RWPE2 (cell line): ENCODE results near the gene DIP2C.
A peak's percentile ranks its signal among the peaks of the same experiment; 100 is the strongest.

Experiments used
- ATAC-seq: fragments of 200-7000 bp; cut with Tn5 transposase; 3 replicates; pipeline ENCODE4 v1.9.1; 2021; ENCODE audit warnings: low read depth
- DNase-seq: peaks from one replicate; pipeline ENCODE4 v3.0.0-alpha.2; 2020; ENCODE audit warnings: low spot score
- H3K27ac ChIP-seq: fragments of 450-650 bp; 2 replicates; pipeline ENCODE4 v1.5.1; 2017; ENCODE audit warnings: mild to moderate bottlenecking; ENCODE audit not compliant: poor library complexity, severe bottlenecking
- H3K27me3 ChIP-seq: fragments of 250-450 bp; sonication (Bioruptor Pico); 2 replicates; pipeline ENCODE4 v1.5.1; 2021; ENCODE audit warnings: mild to moderate bottlenecking, moderate library complexity; ENCODE audit not compliant: insufficient read depth, poor library complexity, severe bottlenecking
- H3K36me3 ChIP-seq: fragments of 250-450 bp; sonication (Bioruptor Pico); 2 replicates; pipeline ENCODE4 v1.5.1; 2020; ENCODE audit warnings: low read depth, mild to moderate bottlenecking, moderate library complexity
- H3K4me1 ChIP-seq: fragments of 250-450 bp; sonication (Bioruptor Pico); 2 replicates; pipeline ENCODE4 v1.5.1; 2021; ENCODE audit warnings: mild to moderate bottlenecking, moderate library complexity; ENCODE audit not compliant: insufficient read depth, poor library complexity, severe bottlenecking
- H3K4me3 ChIP-seq: fragments of 250-450 bp; sonication (Bioruptor Pico); 2 replicates; pipeline ENCODE4 v1.5.1; 2021; ENCODE audit warnings: mild to moderate bottlenecking, moderate library complexity; ENCODE audit not compliant: severe bottlenecking
- H3K9me3 ChIP-seq: fragments of 250-450 bp; sonication (Bioruptor Pico); 2 replicates; pipeline ENCODE4 v1.5.1; 2021; ENCODE audit warnings: mild to moderate bottlenecking, moderate library complexity; ENCODE audit not compliant: severe bottlenecking
- TF ChIP-seq, protein P1 (sequence below): fragments of 450-650 bp; IDR thresholded peaks from one replicate; pipeline ENCODE4 v1.5.1; 2017; ENCODE audit warnings: mild to moderate bottlenecking, moderate library complexity; ENCODE audit not compliant: poor library complexity, severe bottlenecking

The DIP2C gene

GRCh38 chr10:697097-697875 lies 7.8 kb upstream of the DIP2C start:
- TF ChIP-seq, protein P1, sequence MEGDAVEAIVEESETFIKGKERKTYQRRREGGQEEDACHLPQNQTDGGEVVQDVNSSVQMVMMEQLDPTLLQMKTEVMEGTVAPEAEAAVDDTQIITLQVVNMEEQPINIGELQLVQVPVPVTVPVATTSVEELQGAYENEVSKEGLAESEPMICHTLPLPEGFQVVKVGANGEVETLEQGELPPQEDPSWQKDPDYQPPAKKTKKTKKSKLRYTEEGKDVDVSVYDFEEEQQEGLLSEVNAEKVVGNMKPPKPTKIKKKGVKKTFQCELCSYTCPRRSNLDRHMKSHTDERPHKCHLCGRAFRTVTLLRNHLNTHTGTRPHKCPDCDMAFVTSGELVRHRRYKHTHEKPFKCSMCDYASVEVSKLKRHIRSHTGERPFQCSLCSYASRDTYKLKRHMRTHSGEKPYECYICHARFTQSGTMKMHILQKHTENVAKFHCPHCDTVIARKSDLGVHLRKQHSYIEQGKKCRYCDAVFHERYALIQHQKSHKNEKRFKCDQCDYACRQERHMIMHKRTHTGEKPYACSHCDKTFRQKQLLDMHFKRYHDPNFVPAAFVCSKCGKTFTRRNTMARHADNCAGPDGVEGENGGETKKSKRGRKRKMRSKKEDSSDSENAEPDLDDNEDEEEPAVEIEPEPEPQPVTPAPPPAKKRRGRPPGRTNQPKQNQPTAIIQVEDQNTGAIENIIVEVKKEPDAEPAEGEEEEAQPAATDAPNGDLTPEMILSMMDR = no peak
- ATAC-seq (no peak), DNase-seq (no peak)
- H3K9me3 ChIP-seq = no peaks in the 10 kb centered on the region
- H3K27me3 ChIP-seq = peaks cover 8% of the 10 kb centered on the region
- H3K36me3 ChIP-seq = no peaks in the 10 kb centered on the region
- no peaks in the 10 kb centered on the region for H3K4me1 ChIP-seq
- H3K4me3 ChIP-seq = no peak overlapping the region
- no peak overlapping the region for H3K27ac ChIP-seq

DNA sequence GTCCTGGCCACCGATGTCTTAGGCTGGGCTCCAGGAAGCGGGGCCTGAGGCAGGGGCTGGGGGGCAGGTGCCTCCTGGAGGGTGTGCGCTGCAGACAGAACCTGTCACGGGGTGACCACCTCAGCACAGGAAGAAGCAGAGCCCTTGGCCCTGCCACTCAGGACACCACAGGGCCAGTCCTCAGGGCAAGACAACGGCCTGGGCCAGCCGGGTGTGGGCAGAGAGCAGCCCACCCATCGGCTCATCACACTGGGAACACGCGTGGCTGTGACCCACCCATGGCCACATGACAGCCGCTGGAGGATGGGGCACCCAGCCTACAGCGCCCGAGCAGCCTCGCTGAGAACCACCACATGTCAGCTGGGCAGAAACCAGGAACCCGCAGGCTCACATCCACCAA lies 5.9 kb upstream of the DIP2C start:
- H3K27me3 ChIP-seq = no peaks in the 10 kb centered on the region

DNA sequence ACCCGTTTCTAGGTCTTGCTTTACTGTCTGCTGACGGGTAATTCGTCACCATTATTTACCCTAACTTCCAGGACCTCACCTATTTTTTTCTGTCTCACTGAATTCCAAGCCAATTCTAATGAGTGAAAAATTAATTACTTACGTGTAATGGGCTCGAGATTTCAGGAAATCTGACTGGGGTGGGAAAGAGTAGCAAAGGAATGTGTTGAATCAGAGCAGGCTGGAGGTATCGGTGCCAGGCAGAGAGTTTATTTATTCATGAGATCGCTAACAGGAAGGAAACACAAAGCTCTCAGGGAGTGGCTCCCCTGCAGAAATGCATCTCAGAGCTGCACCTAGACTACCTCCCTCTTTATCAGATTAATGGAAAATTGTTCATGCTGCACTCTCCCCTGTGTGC lies 4.0 kb upstream of the DIP2C start:
- Histone ChIP-seq H3K4me3 (no peak overlapping the region), H3K36me3 (no peaks in the 10 kb centered on the region), H3K4me1 (no peaks in the 10 kb centered on the region), H3K27ac (no peak overlapping the region), H3K27me3 (no peaks in the 10 kb centered on the region), H3K9me3 (no peaks in the 10 kb centered on the region)
- TF ChIP-seq, protein P1 = no peak
- ATAC-seq (peak; percentile 35; the same call in 2 of the 3 replicates), DNase-seq (no peak)

More for the DNA sequence above, 5.9 kb upstream of the DIP2C start:
- ATAC-seq (no peak), DNase-seq (no peak)
- Histone ChIP-seq H3K4me3 (no peak overlapping the region), H3K9me3 (no peaks in the 10 kb centered on the region), H3K4me1 (no peaks in the 10 kb centered on the region), H3K36me3 (no peaks in the 10 kb centered on the region), H3K27ac (no peak overlapping the region)
- TF ChIP-seq, protein P1 = no peak

- no peaks in the 10 kb centered on the region for H3K4me1 ChIP-seq
- no peaks in the 10 kb centered on the region for H3K27me3 ChIP-seq
- DNase-seq (no peak), ATAC-seq (no peak)
- no peak overlapping the region for H3K27ac ChIP-seq
- TF ChIP-seq, protein P1 = no peak
- H3K36me3 ChIP-seq = no peaks in the 10 kb centered on the region
- no peak overlapping the region for H3K4me3 ChIP-seq
- H3K9me3 ChIP-seq = no peaks in the 10 kb centered on the region
These were observed 3.3 kb upstream of the DIP2C start for GRCh38 chr10:692682-693351.

- H3K27ac ChIP-seq = no peak overlapping the region
- H3K27me3 ChIP-seq = no peaks in the 10 kb centered on the region
- ATAC-seq (no peak), DNase-seq (no peak)
- H3K4me1 ChIP-seq = no peaks in the 10 kb centered on the region
- H3K36me3 ChIP-seq = no peaks in the 10 kb centered on the region
- H3K4me3 ChIP-seq = no peak overlapping the region
- TF ChIP-seq, protein P1 = no peak
- H3K9me3 ChIP-seq = no peaks in the 10 kb centered on the region
These were observed 1.7 kb upstream of the DIP2C start for GRCh38 chr10:691216-691615.
